Measurements from ENCODE around the gene C16orf89.

C16orf89 gene

DNA sequence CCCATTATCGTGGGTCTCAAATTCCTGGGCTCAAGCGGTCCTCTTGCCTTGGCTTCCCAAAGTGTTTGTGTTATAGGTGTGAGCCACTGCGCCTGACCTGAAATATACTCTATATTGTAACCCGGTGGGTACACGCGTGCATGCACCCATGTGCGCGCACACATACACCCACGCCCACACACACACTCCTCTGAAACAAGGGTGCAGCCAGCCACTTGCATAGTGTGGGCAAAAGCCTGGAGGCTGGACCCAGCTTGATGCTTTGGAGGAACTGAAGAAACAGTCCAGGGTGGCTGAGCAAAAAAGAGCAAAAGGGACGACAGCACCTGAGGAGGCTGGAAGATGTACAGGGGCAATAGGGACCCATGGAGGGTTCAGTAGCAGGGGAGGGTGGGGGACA, 61.9 kb downstream of the C16orf89 start:
- no peak for DNase-seq (ENCODE audit: low read depth in 2 of 2)

DNA sequence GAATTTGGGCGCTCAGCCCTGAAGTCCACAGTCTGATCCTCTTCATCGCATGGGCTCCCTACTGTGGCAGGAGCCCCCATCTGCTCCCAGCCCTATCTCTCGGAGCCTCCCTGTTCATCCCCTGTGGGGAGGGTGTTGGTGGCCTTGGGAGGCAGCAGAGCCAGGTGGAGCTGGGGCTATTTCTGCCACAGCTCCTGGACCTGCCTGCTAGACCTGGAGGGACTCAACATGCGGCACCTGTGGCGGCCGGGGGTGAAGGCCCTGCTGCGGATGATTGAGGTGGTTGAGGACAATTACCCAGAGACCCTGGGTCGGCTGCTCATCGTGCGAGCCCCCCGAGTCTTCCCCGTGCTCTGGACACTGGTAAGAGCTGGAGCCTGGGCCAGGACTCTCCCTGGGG, 62.5 kb downstream of the C16orf89 start:
- DNase-seq (ENCODE audit: low read depth in 2 of 2) = no peak

DNA sequence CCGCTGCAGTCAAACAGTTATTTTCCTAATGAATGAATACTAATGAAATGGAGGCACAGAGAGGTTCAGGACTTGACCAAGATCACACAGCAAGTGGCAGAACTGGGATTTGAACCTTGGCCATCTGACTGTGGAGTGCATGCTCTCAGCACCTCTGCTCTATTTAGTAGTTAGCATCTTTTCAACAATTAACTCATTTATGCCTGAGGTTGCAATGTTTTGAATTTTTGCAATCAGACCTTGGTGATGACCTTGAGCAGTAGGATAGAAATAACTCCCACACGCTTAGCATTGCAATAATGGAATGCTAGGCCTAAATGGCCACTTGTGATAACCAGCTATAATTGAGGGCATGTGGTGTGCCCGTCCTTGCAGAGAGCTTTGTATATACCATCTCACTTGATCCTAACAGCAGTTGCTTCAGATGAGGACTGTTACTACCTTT, 63.0 kb downstream of the C16orf89 start:
- no peak for DNase-seq (ENCODE audit: low read depth in 2 of 2)

DNA sequence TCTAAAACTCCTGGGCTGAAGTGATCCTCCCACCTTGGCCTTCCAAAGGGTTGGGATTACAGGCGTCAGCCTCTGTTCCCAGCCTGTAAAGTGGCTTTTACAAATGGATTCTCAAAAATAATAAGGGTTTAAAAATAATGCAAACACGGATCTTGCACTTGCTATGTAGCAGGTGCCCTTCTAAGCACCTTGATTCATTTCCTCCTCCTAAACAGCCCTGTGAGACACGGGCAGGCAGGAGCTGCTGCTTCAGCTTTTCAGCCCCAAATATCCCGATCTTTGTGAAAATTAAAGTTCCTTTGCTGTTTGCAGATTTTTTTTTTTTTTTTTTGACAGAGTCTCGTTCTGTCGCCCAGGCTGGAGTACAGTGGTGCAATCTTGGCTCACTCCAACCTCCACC, 63.8 kb downstream of the C16orf89 start:
- DNase-seq (ENCODE audit: low read depth in 2 of 2) = no peak

DNA sequence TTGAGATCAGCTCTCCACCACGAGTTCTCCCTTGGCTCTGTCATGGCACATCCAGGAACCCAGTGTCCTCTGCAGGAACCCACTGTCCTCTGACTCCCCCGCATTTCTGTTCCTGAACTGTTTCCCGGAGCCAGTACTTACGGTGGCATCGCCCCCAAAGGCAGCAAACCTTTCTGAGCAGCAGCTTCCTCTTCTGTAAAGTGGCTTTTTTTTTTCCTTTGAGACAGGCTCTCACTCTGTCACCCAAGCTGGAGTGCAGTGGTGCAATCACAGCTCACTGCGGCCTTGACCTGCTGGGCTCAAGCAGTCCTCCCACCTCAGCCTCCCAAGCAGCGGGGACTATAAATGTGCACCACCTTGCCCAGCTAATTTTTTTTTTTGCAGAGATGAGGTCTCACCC, 64.2 kb downstream of the C16orf89 start:
- DNase-seq (ENCODE audit: low read depth in 2 of 2) = no peak

DNA sequence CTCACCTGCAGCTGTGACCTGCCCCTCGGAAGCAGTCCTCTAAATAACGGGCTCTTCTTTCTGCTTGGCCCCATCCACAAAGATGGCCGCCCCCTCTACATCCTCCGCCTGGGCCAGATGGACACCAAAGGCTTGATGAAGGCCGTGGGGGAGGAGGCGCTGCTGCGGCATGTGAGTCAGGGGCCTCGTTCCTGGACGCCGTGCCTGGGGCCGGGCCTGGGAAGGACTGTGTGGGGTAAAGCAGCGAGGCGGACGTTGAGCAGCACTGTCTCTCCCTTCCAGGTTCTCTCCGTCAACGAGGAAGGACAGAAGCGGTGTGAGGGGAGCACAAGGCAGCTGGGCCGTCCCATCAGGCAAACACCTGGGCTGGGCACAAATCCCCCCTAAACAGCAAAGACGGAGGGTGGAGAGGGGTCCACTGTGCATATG, 65.2 kb downstream of the C16orf89 start:
- no peak for DNase-seq (ENCODE audit: low read depth in 2 of 2)

DNA sequence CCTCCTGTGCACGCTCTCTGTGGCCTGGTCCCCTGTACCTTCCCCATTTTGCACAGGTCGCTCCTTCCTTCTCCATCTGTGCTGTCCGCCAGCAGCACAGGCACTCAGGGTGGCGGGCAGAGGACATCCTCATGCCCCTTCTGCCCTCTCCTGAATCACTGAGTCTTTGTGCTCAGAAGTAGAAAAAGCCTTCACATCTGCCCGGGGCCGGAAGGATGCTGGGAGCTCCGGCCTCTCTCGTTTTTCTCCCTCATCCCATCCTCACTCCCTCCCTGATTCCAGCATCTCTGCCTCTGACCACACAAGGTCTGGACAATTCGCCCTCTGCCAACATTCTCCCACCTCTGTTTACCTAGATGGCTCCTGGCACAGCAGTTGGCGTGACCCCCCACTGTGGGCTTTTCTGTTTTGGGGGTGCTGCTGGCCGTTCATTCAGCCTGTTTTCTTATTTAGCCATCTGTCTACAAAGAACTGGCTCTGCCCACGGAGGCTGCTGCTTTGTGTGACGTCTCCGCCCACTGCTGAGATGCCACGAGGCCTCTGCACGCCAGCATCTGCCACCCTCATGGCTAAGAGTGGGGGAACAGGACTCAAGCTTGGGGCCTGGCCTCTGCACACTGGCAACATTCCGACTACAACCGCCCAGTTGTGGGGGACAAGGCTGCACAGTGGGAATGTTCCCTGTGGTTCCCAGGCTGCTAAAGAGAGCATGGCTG, 70.9 kb downstream of the C16orf89 start:
- no peak for DNase-seq (ENCODE audit: low read depth in 2 of 2)
